NCI-H524 (cell line): Measurements from ENCODE around the gene LHPP.

Experiments used
- DNase-seq, 2 experiments: peaks; one replicate each; lab custom pipeline; 2025; lab: John Stamatoyannopoulos, UW

LHPP gene

DNA sequence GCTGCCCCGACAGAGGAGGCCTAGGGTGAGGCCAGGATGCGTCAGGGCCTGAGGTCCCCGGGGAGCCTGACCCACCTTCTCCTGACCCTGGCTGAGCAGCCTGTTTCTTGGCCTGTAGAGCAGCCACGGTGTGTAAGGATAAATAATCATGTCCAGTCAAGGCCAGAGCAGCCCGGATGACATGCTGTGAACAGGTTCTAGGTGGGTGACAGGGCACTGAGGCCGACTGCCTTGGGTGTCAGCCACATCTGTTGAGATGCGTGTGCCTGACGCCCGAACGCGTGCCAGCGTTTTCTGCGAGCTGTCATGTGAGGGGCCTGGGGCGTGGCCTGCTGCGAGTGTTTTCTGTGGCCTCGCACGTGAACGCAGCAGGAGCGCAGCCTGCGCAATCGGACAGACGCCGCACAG, 164.2 kb downstream of the LHPP start:
- DNase-seq, result no peak

DNA sequence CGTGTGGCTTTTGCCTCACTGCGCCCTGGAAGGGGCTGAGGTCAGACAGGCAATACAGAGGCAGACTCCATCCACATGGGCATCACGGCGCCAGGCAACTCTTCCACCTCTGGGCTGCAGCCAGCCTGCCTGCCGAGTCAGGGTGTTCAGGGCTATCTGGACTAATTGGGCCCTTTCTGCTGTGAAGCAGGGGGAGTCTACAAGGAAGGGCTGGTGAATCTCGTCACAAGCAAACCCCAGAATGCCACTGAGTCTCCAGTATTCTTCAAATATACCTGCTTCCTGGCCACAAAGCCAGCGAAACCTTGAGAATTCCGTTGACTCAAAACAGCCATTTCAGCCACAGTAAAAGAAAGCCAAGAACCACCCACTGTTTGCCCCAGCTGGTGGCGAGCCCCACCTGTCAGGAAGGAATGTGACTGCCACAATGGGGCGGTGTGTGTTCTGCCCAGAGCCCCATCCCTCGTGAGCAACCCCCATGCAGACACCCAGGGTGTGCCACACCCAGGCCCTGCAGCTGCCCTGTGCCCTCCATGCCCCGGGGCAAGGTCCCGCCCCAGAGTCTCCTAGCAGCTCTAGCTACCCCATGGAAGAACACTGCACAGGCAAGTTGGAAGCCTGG, 165.2 kb downstream of the LHPP start:
- no peak for DNase-seq

DNA sequence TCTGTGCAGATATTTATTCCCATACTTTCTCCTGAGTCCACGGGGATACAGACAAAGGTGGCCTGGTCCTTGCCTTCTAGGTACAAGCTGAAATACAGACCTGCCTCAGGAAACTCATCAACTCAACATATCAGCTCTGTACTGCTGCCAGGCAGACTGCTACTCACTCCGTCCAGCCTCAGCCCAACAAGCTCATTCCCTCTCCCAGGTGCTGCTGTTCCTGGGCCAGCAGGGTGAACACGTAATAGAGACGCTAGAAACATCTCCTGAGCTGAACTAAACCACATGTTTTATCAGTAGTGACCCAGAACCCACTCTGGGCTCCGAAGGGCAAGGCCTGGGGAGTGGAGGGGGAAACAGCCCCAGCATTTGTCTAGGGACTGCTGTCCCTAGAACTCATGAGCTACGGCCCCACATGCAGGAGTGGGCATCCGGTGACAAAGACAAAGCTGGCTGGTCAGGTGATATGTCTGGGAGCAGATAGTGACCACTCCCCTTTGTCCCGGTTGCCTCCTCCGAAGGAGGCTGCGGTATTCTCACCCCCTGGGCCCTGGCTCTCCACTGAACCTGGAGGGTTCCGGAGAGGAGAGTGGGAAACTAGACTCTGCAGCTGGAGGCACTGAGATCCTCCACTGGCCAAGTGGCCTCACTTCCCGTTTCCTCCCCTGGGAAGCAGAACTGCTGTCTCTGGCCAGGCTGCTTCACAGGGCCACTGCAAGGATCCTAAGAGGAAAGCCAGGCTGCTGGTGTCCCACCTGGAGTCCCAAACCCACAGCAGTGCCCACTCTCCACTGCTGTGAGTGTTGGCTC, 166.4 kb downstream of the LHPP start:
- DNase-seq, result no peak

DNA sequence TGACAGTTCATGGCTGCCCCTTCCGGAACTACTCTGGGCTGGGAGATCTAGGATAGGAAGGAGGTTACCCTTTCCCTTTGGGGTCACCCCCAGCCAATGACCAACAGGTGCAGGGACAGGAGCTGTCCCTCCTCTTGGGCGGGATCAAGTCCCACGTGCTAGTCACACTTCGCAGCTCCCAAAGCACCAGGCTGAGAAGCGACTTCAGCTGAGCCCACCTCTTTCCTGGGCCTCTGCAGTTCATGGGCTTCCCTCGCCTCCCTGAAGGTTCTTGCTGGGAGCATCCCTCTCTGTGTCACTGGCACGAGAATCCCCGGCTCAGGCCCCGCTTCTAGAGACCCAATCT, 167.0 kb downstream of the LHPP start:
- no peak for DNase-seq

DNA sequence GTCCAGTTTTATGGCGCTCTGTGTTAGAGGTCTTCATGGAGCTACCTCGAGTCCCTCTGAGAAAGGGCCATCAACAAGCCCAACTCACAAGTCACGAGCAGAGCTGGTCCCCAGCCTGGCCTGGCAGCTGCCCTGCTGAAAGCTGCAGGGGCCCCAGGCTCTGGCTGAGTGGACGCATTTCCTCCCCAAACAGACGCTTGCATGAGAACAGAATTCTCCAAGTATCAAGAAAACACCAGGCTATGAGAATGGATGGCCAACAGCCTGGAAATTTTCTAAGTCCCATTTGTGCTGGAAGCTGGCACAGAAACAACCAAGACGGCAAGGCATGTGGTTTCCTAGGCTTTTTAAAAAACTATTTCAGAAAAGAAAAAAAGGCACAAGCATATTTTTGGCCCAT, 167.8 kb downstream of the LHPP start:
- no peak for DNase-seq

DNA sequence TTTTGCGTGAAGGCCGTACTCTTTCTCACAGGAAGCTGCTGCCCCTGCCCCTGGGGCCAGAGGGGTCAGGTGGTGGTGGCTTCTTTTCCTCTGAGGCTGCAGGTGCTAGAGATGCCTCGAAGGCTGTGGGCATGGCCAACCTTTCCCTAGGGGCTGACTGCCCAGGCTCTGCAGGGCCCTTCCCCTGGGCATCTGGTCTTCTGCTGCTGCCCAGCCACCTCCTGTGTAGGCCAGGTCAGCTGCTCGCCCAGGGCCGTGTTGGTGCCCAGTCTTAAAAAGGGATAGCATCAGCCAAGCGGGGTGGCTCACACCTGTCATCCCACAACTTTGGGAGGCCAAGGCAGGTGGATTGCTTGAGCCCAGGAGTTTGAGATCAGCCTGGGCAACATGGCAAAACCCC, 168.2 kb downstream of the LHPP start:
- no peak for DNase-seq

DNA sequence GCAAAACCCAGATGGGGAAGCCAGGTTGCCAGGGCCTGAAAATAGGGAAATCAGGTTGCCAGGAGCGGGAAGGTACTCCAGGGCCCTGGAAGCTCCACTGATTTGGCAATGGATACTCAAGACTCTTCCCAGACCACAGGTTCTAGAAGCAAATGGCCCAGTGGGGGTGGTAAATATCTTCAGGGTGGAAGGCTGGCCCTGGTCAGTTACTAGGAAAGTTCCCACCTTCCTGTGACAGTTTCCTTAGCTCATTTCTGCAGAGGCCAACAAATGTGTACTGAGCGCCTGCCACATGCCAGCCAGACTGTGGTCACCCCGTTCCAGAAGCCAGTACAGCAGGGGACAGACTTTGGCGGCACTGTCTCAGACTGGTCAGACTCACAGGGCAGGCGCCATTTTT, 168.9 kb downstream of the LHPP start:
- DNase-seq, result no peak

DNA sequence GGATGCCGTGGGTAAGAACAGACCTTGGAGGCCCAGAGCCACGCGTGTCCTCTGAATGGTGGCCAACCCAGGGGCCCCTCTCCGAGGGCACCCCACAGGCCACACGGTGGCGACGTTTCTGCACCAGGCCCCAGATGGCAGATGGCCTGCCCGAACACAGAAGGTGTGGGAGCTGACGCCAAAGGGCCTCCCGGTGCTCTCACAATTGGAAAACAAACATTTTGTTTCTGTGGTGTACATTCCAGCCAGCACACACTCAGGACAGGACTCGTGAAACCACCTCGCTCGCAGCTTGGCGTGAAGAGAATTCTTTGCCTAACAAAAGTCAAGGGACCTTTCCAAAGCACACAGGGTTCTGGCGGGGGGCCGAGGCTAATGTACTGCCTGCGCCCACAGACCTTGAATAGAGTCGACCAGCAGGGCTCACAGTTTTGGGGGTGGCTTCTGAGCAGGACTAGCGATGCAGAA, 170.5 kb downstream of the LHPP start:
- DNase-seq, result peak in 1 of 2 experiments; percentile 54

DNA sequence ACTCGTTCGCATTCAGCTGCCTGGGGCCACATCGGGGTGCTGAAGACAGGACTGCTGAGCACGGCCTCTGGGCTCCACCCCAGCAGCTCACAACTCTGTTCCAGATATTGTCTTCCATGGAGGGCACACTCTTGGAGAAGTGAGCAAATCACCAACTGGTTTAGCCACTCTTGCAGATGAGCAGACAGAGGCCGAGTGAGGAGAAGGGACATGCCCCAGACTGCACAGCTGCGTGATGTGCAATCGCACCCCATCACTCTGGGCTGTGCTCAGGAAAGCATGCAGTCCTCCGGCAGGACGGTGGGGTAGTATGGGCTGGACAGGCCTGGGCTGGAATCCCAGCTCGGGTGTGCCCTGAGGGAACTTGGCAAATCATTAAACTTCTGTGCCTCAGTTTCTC, 170.9 kb downstream of the LHPP start:
- DNase-seq, result no peak

DNA sequence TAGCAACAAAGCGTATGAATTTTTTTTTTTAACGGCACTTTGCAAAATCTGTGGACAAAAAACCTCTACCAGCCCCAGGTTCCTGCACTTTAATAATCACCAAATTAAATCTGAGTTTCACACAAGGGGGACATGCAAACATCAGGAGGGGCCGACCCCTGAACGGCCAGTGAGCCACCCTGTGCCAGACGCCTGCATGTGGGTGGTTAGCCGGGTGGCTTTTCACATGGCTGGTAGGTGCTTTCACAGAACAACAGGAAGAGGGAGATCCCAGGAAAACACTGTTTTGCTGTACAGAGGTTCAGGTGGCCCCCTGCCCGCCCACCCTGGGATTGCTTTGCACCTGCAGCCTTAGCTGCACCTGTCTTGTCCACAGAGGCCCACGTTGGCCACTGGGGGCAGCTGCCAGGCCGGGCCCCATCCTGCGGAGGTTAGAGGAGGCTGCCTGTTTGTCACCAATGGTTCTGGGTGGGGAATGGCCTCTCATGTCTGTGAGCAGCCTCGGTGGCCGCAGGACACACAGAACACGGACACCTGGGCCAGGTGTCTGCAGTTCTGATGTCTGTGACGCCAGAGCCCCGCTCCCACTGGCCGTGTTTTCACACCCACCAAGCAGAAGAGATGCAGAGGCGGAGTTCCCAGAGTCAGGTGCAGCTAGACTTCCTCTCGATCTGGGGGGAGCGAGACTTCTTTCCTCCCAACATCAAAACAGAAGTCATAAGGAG, 174.8 kb downstream of the LHPP start:
- DNase-seq, result no peak

DNA sequence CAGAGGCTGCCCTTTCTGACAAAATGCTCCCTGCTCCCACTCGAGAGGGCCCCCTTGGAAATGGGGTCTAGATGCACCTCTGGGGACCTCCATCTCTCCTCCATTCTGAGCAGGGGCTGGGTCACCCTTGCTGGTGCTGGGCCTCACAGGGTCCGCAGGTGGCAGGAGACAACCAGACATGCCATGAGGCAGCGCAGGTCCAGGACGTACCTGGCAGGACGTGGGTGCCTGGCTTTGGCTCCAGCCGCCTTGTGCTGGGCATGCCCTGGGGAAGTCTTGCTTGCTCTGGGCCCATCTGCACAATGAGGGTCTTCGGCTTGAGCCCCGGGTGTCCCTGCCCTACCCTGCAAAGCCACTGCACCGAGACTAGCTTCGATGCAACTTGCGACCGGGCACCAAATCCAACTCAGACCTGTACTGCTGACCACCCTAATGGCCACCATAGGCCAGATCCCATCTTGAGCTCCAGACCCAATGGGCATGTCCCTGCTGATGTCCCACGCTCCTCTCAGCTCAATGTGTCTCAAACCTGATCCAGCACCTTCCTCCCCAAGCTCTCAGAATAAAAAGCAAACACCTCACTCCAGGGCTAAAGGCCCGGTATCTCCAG, 175.6 kb downstream of the LHPP start:
- DNase-seq, result no peak

DNA sequence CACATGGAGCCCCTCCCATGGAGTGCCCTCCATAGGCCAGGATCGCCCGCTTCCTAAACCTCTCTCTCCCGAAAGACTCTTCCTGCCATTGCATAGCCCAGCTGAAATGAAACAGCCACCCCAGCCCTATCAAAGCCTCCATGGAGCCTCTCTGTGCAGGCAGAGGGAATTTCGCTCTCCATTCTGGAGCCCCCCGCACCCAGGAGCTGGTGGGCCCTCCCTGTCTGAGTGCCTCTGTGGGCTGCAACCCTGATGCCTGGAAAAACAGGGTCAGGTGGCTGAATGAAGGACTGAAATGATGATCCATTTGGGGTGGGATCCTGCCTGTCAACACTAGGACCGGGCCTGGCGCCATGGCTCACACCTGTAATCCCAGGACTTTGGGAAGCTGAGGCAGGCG, 176.1 kb downstream of the LHPP start:
- DNase-seq, result no peak

DNA sequence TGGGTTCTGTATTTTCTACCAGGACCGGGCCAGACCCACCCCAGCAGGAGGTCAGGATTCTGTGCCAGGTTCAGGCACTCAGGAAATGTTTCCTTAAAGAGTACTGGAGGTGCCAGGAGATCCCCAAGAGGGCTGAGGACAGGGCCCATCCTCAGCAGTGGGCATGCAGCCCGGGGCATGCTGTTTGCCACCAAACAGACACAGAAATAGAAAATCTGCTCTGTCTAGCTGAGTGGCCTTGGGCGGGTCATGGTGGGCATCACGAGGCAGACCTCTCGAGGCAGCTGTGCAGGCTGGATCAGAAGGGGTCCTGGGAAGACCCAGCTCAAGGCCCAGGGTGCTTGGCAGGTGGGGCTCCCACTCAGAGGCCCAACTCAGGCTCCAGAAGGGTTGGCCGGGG, 177.6 kb downstream of the LHPP start:
- DNase-seq, result no peak

DNA sequence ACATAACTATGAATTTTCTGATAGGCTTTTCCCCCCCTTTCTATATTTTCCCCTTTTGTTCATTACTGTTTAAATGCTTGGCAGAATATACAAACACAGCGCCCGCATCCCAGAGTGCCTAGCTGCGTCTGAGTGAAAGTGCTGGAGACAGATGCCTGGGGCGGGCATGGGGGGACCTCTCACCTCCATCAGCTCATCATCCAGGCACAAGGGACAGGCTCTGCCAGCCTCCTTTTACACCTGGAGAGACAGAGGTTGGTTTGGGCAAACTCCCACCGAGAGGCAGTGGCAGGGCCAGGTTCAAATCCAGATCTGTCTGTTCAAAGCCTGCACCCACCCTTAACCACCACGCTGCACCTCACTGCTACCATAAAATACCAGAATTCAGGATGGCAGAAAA, 178.0 kb downstream of the LHPP start:
- no peak for DNase-seq

DNA sequence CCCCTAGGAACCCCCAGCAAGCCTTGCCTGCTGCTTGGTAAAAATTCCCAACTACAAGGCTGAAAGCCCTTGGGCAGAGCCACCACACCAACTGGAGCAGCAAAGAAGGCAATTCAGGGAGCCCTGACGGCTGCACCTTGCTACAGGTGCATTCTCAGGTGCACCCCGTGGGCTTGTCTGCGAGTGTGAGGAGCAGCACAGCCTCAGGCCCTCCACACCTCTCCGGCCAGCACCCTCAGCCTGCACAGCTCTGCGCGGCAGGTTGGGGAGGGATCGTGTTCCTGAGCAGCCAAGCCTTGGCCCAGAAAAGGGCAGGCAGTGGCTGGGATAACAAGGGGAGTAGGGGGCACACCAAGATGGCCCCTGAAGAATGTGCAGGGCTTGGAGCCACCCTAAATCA, 178.4 kb downstream of the LHPP start:
- no peak for DNase-seq

DNA sequence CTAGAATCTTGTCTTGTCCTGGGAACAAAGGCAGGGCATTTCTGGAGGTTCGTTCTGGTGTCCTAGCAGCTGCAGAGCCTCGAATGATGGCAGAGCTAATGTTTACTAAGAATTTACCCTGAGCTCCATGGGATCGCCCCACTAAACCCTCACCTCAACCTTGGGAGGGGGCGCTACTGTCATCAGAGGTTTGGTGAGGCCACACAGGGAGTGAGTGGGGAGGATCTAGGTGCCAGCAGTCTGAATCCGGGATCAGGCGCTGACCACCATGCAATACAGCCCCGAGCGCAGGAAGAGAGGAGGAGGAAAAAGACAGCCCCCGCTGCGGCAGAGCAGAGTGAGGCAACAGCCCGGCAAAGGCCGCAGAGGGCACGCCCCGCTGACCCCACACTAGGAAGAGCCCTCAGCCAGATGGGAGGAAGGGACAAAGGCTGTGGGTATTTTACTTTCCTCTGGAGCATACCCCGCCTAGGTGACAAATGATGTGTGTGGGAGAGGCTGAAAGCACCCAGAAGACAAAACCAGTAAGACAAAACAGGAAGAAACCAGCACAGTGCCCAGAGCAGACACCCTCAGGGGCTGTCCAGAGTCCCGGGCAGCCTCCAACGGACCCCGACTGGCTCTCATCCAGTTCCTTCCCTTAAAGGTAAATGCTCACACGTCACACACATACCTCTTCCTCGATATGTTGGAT, 179.1 kb downstream of the LHPP start:
- no peak for DNase-seq

DNA sequence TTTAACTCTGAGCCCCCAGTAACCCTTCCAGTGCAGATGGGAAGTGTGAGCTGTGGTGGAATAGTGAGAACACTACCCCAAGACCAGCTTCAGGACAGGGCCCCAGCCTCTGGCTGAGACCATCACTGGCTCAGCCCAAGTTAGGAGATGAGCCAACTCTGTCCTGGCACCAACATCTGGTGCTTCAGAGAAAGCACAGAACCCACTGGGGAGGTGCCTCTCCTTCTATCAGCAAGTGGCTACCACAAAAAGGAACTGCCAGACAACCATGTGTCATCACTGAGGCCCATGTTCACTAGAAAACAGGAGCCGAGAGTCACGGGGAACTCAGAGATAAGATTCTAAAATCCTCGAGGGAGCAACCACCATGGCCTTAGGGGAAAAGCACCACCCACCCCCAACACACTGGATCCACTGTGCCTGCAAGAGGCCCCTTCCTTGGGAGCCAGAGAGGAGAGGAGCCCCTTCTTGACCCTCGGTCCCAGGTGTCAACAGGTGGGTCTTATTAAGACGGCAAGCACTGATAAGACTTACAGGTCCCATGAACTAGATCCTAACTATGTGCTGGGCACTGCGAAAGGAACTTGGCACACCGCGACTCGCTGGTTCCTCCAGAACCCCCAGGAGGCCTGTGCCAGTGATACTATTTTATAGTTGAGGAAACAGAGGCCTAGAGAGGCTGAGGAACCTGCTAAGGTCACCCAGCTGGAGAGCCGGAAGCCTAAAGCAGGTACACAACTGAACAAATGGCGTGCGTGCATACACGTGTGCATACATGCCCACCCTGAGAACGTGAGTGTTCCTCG, 179.9 kb downstream of the LHPP start:
- DNase-seq, result no peak

DNA sequence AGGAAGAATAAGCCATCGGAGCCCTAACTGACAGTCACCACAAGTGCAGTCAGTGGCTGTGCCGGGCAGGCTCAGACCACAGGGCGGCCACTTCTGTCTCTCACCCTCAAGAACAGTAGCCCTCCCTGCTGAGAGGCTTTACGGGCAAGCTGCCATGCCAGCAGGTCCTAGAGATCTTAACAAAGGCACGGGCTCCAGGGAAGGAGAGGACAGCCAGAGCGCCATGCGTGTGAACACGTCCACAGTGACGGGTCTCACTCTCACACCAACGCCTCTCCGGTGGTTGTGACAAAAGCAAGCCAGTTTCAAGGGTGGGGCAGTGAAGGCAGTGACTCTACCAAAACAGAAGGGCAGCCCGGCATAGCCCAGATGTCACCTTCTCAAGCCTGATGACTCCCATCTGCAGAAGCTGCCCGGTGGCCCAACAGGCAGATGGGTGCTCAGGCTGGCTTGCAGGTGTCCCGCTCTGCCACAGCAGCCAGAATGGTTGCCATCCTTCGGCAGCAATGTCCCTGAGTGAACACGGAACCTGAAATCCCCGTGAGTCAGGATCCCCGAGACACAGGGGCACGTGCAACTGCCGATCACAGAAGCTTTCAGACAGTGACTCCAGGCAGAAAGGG, 180.6 kb downstream of the LHPP start:
- peak; percentile 25 to 60 for DNase-seq

DNA sequence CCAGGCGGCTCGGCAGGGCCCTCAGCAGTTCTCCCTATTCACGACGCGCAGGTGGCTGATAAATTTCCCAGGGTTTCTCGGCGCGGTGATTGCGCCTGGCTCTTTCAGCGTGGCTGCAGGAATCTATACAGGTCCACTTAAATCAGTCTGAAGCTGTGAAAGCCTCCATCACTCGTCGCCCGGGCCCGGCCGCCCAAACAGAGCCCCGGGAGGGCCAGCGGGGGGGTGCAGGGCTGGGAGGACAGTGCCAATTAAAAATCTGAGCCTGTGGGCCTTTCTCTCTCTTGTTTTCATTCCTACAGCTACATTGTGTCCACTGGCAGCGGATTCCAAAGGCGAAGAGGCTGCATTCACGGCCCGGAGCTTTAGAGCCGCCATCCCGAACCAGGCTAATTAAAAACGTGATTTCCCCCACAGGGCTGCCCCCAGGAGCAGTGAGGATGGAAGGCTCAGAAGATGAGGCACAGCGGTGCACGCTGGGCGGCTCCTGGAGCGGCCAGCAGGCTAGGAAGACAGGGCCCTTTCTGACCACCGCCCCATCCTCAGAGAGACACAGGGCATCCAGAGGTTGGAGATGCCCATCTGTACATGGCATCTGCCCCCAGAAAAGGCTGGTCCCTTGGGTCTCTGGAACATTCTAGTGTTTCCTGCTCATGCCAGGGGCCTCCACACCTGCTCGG, 181.8 kb downstream of the LHPP start:
- DNase-seq, result no peak

DNA sequence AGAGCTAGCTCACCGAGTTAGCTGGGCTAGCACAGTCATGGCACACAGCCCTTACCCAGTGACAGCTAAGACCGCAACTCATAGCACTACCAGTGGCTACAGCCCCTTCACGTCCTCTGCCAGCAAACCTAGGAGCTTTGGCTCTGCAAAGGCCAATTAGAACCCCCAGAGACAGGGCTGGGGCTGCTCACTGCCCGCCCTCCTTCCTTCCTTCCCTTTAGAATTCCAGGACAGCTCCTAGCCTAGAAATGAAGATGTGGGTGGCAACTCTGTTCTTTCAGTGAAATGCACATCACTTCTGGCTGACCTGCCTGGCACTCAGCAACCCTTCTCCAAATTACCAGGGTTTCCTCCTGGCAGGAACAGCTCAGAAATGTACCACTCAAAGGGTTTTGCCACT, 182.6 kb downstream of the LHPP start:
- DNase-seq, result no peak
